Activated CD4-positive, alpha-beta T cell treated with anti-CD3 and anti-CD28 coated beads for 24 hours (primary cell): Measurements from ENCODE around the gene PPIE.

Experiments
- DNase-seq, 2 donors: peaks; one replicate each; pipeline ENCODE4 v3.0.0-alpha.2; 2020; ENCODE audit warnings: low read depth in 2 of 2

PPIE gene

DNA sequence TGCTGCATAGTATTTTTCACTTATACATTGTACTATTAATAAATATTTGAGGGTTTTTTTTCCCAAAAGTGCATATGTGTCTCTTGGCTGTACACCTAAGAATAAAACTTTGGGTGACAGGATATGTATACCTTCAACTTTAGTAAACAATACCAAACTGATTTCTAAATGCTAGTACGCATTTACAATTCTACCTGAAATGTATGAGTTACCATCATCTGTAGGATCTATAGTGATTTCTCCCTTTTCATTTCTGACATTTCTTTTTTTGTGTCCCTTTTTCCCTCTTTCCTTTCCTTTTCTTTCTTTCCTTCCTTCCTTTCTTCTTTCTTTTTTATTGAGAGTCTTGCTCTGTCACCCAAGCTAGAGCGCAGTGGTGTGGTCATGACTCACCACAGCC is 66.7 kb downstream of the PPIE start:
- DNase-seq: no peak

DNA sequence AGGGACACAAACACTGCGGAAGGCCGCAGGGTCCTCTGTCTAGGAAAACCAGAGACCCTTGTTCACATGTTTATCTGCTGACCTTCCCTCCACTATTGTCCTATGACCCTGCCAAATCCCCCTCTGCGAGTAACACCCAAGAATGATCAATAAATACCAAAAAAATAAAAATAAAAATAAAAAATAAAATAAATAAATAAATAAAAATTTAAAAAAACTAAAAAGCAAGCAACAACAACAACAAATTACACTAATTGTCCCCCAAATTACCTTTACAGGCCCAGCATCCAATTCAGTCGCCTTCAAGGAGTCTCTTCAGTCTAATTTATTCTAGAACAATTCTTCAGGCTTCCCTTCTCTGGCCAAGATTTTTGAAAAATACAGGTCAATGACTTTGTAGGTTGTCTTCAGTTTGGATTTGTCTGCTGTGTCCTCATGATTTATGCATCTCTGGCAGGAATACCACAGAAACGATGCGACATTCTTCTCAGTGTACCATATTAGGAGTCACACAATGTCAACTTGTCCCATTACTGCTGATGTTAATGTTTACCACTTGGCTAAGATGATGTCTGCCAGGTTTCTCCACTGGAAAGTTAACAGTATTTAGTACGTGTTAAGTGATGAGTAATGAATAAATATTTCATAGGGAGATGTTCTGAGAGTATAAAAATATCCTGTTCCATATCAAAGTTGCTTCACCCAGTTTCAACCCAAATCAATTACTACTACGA is 70.3 kb downstream of the PPIE start:
- no peak for DNase-seq

DNA sequence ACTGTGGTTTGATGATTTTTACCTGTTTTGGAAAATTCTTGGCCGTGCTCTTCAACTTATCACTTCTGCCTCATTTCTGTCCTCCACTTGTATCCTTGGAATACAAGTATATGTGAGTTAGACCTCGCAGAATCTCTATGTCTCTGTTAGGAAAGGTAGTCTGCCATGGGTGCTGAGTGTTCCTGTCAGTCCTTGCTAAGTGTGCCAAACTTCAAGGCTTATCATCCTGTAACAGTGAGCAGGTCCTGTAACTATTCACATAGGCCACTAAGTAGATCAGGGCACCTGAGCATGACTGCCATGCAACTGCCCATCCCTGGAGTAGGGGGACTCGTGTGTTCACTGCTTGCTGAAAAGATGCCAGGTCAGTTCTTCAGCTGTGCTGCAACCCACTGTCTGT is 74.2 kb downstream of the PPIE start:
- no peak for DNase-seq
